Measurements from ENCODE around the gene GATA3.

- TF ChIP-seq, protein P1, sequence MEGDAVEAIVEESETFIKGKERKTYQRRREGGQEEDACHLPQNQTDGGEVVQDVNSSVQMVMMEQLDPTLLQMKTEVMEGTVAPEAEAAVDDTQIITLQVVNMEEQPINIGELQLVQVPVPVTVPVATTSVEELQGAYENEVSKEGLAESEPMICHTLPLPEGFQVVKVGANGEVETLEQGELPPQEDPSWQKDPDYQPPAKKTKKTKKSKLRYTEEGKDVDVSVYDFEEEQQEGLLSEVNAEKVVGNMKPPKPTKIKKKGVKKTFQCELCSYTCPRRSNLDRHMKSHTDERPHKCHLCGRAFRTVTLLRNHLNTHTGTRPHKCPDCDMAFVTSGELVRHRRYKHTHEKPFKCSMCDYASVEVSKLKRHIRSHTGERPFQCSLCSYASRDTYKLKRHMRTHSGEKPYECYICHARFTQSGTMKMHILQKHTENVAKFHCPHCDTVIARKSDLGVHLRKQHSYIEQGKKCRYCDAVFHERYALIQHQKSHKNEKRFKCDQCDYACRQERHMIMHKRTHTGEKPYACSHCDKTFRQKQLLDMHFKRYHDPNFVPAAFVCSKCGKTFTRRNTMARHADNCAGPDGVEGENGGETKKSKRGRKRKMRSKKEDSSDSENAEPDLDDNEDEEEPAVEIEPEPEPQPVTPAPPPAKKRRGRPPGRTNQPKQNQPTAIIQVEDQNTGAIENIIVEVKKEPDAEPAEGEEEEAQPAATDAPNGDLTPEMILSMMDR (IDR thresholded peaks at IDR 0.05) = no peak
- TF ChIP-seq POLR2A (IDR thresholded peaks at IDR 0.05) (no peak), POLR2AphosphoS5 (IDR thresholded peaks at IDR 0.05) (no peak)
These were observed 13.1 kb upstream of the GATA3 start for GRCh38 chr10:8041284-8041991.

All from prostate gland (tissue), 2 donors.